HG02938 (cell line): ENCODE measurements around the gene LSM7.

Experiments used
- ATAC-seq: cut with Tn5 transposase; IDR thresholded peaks from one replicate; pipeline ENCODE4 v1.9.1; 2021; ENCODE audit warnings: mild to moderate bottlenecking, moderate library complexity; ENCODE audit not compliant: unreplicated experiment

Gene LSM7

DNA sequence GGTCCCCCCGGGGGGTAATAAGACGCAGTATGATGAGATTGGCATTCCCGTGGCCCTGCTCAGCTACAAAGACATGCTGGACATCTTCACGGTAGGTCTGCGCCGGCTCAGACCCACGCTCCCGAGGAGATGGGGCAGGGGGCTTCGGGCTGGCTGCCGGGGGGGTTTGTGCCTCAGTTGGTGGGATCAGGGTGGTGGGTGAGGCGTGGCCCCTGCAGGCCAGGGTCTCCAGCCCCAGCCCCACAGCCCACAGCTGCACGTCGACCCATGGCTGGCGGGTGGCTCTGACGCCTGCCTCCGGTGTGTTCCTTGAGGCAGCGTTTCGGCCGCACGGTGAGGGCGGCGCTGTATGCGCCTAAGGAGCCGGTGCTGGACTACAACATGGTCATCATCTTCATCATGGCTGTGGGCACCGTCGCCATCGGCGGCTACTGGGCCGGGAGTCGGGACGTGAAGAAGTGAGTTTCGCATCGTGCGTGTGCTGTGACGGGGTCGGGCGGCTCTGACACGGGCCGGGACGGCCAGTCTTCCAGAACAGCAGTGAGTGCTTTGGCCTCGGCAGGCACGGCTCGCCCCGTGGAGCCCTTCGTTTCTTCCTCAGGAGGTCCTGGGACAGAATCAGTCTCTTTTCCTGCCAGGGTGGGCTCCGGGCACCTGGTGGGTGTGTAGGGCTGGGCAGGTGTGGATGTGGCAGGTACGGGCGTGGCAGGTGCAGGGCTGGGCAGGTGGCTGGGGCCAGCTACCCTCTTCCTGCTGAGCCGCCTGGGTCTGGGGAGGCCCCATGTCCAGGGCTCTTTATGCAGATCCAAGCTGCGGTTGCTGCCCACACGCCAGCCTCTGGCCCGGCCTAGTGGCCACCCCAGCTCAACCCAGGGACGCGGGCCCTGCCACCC lies 10.6 kb upstream of the LSM7 start:
- ATAC-seq, result no peak

DNA sequence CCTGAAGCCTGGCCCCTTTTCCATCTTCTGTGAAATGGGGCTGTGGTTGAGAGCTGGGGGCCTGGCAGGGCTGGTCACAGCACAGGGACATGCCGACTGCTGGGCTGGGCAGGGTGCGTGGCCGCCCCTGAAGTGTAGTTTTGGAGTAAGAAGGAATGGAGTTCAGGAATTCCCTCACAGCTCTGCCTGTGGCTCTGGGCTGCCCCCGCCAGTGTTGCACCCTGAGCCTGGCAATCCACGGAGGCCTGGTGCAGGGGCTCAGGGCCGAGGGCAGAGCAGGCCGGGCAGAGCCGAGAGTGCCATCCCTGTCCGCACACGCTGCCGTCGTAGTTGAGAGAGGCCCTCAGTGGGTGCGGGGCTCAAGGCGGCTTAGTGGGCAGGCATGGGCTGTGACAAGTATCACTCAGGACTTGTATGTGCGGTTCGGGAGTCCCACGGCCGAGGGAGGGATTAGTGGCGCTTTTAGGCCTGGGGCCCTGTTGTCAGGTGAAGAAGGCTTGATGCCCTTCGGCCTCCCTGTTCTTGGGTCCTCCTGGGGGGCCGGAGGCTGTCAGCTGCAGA lies 9.7 kb upstream of the LSM7 start:
- no peak for ATAC-seq

DNA sequence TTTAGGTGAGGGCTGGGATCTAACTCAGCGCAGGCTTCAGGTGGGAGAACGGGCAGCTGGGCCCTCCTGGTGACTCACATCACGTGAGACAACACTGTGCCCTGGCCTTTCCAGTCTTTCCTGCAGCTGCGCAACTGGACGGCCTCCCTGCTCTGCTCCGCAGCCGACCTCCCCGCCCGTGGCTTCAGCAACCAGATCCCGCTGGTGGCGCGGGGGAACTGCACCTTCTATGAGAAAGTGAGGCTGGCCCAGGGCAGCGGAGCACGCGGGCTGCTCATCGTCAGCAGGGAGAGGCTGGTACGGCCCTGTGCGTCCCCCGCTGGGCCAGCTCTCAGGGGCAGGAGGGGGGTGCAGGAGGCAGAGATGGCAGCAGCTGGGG lies 8.9 kb upstream of the LSM7 start:
- no peak for ATAC-seq

DNA sequence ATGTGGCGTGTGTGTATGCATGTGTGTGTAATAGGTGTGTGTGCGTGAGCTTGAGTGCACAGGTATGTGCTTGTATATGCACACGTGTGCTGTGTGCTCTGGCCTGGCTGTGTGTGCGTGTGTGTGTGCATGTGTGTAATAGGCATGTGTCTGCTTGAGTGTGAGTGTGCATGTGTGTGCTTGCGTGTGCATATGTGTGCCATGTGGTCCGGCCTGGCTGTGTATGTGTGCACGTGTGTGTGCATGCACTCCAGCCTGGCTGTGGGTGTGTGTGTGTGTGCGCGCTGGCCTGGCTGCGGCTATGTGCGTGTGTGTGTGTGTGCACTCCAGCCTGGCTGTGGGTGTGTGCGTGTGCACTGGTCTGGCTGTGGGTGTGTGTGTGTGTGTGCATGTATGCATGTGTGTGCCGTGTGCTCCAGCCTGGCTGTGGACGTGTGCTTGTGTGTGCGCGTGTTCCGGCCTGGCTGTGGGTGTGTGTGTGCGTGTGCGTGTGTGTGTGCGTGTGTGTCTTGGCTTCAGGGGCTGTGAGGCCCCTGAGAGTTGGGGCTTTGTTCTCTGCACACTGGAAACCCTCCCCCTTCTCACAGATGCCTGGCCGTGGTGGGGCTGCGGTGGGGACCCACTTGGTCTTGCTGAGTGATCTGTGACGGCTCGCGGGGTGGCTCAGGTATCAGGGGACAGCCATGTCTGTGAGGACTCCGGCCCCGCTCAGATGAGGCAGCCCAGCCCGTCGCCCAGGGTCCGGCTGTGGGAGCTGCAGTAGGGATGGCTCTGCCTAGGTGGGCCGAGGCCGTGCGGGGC lies 8.3 kb upstream of the LSM7 start:
- ATAC-seq, result no peak

DNA sequence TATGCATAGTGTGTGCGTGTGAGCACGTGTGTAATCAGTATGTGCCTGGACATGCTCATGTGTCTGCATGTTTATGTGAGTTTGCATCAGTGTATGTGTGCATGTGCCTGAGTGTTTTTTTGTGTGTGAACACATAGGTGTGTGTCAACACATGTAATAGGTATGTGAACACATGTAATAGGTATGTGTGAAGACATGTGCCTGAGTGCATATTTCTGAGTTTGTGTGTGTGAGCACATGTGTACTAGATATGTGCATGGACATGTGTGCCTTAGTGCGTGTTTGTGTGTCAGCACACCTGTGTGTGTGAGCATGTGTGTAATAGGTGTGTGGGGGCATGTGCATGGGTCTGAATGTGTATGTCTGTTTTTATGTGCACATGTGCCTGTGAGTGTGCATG lies 7.5 kb upstream of the LSM7 start:
- ATAC-seq, result no peak

DNA sequence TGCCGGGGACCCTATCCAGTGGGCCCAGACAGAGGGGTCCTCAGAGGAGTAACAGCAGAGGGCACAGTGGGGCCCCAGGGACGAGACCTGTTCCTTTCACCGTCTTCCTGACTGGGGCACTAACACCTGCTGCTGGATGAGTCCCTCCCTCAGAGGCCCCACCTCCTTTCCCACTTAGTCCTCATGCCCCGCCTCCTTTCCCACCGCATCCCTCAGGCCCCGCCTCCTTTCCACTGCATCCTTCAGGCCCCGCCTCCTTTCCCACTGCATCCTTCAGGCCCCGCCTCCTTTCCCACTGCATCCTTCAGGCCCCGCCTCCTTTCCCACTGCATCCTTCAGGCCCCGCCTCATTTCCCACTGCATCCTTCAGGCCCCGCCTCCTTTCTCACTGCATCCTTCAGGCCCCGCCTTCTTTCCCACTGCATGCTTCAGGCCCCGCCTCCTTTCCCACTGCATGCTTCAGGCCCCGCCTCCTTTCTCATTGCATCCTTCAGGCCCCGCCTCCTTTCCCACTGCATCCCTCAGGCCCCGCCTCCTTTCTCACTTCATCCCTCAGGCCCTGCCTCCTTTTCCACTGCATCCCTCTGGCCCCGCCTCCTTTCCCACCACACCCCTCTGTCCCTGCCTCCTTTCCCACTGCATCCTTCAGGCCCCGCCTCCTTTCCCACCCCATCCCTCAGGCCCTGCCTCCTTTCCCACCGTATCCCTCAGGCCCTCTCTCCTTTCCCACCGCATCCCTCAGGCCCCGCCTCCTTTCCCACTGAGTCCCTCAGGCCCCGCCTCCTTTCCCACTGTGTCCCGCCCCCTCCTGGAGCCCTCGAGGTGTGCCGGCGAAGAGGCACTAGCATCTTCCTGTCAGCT lies 6.8 kb upstream of the LSM7 start:
- no peak for ATAC-seq

DNA sequence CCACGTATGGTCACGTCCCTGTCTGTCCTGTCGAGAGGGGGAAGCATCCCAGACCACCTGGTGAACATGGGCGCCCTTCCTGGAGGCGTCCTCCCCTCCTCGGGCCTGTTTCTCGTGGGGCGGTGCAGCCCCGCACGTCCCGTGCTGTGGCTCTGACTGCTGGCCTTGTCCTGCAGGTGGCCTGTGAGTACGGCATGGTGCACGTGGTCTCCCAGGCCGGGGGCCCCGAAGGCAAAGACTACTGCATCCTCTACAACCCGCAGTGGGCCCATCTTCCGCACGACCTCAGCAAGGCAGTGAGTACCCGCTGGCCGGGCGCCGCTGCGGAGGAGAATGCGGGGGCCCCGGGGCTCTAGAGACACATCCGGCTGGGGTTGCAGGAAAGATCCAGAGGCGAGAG lies 6.0 kb upstream of the LSM7 start:
- ATAC-seq, result no peak

DNA sequence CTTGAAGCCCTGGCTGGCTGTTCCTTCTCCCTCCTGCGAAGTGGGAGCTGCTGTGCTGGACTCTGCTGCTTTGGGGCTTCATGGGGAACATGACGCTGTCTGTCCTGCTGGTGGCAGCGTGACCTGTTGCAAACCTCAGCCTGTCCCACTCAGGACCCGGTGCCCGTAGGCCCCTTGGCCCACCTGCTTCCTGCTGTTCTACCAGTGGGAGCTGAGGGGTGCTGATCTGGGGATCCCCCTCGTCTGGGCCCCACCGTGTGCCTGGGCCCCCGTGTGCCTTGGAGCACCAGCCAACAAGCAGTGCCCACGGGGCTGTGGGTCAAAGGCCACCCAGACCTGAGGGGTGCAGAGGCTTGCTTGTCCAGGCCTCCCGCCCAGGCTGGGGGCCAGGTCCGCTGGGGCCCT lies 5.4 kb upstream of the LSM7 start:
- ATAC-seq, result no peak

DNA sequence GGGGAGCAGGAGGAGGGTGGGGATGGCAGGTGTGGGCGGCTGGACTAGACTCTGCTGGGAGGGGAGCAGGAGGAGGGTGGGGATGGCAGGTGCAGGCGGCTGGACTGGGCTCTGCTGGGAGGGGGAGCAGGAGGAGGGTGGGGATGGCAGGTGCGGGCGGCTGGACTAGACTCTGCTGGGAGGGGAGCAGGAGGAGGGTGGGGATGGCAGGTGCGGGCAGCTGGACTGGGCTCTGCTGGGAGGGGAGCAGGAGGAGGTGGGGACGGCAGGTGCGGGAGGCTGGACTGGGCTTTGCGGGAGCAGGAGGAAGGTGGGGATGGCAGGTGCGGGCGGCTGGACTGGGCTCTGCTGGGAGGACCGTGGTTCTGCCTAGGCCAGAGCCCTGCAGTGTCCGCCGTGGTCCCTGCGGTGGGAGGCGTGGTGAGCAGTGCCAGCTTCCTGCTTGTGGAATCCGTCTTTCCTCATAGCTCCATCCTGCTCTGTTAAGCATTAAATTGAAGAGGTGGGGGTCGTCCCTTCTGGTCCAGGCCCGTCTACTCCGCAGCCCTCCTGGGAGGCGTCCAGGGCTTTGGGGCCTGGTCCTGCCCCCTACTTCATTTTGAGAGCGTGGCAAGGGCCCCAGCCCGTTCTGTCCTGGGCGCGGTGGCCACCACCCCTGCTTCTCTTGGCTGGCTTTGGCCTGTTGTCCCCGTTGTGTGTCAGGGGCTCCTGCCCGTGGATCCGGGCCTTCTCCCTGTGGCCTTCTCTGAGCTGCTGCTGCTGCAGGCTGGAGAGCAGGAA lies 4.8 kb upstream of the LSM7 start:
- ATAC-seq, result no peak

DNA sequence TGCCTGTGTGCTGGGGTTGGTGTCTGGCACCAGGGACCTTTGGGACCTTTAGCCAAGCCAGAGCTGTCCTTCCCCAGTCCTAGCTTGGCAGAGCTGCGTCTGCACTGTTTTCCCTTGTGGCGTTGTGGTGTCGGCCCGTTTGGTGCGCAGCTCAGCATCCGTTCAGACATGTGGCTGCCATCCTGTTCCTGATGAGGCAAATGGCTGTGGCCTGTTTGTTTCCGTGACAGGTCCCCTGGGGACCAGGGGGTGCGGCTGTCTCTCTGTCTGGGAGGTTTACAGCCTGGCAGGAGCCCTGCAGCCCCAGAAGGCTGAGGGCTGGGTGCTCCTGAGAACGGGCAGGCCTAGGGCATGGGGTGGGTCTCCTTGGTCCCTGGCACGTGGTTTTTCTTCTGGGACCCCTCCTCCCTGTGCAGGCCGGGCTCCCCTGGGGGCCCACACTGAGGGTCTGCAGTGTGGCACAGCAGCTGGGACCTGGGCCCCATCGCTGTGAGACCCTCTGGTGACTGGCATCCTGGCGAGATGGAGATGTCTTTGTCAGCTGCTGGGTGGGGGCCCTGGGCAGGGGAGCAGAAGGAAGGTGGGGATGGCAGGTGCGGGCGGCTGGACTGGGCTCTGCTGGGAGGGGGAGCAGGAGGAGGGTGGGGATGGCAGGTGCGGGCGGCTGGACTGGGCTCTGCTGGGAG lies 4.1 kb upstream of the LSM7 start:
- no peak for ATAC-seq

DNA sequence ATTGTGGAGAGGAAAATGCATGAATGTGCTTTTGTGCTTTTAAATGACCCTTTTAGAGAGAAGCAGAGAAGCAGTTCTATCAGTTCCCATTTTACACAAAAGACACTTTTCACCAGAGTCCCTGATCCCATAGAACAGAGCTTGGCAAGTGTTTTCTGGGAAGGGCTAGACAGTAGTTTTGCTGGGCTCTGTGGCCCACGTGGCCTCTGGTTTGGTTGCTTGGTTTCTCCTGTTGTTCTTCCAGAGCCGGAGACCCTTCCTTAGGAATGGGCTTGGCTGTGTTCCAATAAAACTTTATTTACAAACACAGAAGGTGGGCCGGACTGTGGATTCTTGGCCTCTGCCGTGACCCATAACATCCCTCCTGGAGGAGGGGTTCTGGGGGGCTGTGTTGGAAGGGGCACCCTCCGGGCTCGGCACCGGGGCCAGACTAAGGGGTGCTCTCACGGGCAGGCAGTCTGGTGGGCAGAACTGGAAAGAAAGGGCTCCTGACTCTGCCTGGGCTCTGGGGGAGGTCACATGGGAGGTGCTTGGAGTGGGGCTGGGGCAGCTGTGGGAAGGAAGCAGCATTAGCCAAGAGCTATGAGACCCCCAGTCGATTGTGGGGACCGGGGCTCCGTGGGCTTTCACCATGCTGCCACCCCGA lies 3.3 kb upstream of the LSM7 start:
- ATAC-seq, result no peak

DNA sequence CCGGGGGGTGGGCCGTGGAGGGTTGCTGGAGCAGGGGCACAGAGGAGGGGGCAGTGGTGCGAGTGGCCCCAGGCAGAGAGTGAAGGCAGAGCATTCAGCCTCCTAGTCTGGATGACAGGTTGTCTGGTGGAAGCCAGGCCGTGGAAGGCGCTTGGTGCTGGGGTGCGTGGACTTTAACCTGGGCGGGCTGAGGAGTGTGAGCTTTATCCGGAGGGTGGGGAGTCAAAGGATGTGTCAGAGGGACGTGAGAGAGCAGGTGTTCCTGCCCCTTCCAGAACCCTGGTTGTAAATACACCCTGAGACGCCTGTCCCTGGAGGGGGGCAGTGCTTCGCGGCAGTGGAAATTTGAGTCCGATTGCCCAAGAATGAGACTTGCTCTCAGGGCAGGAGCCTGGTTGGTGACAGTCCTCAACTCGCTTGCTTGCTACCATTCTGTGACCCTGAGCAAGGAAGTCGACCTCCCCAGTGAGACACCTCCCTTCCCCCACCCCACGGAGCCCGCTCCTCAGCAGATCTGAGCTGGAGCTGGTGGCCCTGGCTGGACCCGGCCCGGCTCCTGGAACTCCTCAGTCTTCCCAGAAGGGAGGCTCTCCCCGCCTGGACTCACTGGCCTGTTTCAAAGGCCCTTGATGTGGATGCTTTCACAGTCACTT lies 2.4 kb upstream of the LSM7 start:
- ATAC-seq, result no peak

DNA sequence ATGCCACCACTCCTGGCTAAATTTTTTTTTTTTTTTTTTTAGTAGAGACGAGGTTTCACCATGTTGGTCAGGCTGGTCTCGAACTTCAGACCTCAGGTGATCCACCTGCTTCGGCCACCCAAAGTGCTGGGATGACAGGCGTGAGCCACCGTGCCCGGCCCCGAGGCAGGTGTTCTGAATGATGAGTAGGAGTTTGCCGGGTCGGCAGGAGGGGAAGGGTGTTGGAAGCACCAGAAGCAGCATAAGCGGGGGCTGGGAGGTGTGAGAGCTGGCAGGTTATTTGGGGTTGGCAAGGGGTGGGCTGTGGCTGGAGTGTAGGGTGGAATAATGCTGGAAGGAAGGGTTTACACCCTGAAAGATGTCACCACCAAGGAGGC lies 1.9 kb upstream of the LSM7 start:
- no peak for ATAC-seq

DNA sequence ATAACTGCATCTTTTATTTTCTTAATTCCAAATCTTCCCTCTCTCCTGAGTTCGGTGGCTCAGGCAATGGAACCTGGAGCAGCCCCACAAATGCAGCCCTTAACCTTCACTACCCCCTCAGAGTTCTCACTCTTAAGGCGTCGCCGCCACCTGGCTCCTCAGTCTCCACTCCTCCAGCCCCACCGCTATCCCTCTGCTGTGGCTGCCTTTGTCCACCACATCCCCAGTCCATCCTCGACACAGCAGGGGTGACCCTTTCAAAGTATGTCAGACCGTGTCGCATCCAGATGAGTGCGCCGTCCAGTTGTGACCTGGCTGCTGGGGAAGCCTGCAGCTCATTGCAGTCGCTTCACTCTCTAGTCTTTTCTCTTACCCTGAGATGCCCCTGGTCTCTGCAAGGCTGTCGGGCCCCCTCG lies 1.1 kb upstream of the LSM7 start:
- ATAC-seq, result no peak

DNA sequence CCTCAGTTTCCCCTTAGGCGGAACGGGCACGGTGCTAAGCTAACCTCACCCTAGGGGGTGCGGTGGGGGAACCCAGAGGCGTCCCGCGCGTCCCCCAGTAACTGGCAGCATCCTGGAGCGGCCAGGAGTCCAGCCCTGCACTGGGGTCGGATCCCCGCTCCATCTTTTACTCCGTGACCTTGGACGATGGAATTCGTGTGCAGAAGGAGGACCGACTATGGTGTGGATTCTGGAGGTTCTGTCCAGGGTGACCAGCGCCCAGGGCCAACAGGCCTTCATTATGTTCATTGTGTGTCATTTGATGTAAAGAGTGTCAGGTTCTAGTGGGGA lies 728 bp upstream of the LSM7 start:
- ATAC-seq, result no peak

DNA sequence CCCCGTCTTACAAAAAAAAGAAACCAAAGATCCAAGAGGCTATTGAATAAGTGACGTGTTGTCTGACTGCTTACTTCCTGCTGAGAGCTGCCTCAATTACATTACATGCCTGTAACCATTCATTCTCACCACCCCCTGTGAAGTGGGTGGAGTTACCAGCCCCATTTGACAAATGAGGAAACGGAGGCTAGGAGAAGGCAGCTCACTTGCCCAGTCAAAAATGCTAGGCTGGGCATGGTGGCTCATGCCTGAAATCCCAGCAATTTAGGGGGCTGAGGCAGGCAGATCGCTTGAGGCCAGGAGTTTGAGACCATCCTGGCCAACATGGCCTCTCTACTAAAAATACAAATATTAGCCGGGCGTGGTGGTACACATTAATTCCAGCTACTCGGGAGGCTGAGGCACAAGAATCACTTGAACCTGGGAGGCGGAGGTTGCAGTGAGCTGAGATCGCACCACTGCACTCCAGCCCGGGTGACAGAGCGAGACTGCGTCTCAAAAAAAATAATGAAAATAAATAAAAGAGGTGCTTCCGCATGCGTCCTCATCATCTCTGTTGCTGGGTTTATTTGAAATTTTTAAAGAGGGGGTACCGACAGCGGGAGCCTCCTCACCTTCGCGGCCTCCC lies 499 bp downstream of the LSM7 start:
- ATAC-seq, result no peak

DNA sequence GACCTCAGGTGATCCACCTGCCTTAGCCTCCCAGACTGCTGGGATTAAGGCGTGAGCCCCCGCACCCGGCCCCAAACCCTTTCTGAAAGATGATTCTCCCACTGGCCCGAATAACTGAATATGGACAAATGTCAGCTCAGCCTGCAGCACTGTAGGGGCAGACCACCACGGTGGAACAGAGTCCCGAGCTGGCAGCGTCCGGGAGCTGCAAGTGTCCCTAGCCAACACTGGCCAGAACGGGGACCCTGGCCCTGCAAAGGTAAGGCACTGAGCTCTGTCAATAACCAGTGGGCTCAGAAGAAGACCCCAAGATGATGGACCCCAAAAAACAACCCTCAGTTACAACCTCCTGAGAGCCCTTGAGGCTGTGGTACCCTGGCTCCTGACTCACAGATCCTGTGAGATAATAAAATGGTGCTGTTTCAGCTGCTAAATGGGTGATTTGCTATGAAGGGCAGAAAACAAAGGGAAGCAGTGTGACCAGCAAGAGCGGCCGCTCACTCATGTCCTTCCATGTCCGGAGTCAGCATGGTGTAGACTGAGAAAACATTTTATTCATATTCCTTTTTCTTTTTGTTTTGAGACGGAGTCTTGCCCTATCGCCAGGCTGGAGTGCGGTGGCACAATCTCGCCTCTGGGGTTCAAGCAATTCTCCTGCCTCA lies 1.6 kb downstream of the LSM7 start:
- no peak for ATAC-seq
